H9 (cell line): ENCODE data around the gene KISS1R. TPM values are rescaled to one million over a fixed set of nuclear protein-coding genes. Genes with fewer than 3 reads are reported as not detected.

ENCODE experiments used
- DNase-seq: peaks from one replicate; pipeline ENCODE4 v3.0.0-alpha.2; 2017
- H2AFZ ChIP-seq: one replicate; pipeline ENCODE4 v1.6.1; 2013; ENCODE audit warnings: mild to moderate bottlenecking, low read length, control low read depth, moderate library complexity
- H2AK5ac ChIP-seq: 2 replicates; pipeline ENCODE4 v1.6.1; 2013; ENCODE audit warnings: low read length, control low read depth, mixed read lengths; ENCODE audit not compliant: insufficient read length
- H2BK120ac ChIP-seq: one replicate; pipeline ENCODE4 v1.6.1; 2013; ENCODE audit warnings: low read depth, mild to moderate bottlenecking, low read length, control low read depth, inconsistent platforms; ENCODE audit not compliant: poor library complexity, severe bottlenecking
- H2BK12ac ChIP-seq: 2 replicates; pipeline ENCODE4 v1.6.1; 2013; ENCODE audit warnings: low read length, control low read depth, mixed read lengths, low read depth; ENCODE audit not compliant: insufficient read length
- H2BK15ac ChIP-seq: 2 replicates; pipeline ENCODE4 v1.6.1; 2013; ENCODE audit warnings: low read depth, low read length, control low read depth
- H2BK20ac ChIP-seq: one replicate; pipeline ENCODE4 v1.6.1; 2013; ENCODE audit warnings: low read depth, mild to moderate bottlenecking, low read length, control low read depth, inconsistent platforms; ENCODE audit not compliant: poor library complexity, severe bottlenecking
- H2BK5ac ChIP-seq: 2 replicates; pipeline ENCODE4 v1.6.1; 2013; ENCODE audit warnings: low read length, control low read depth, mixed read lengths; ENCODE audit not compliant: insufficient read length
- H3K14ac ChIP-seq: 2 replicates; pipeline ENCODE4 v1.6.1; 2013; ENCODE audit warnings: low read length, control low read depth; ENCODE audit not compliant: insufficient read depth
- H3K18ac ChIP-seq: 2 replicates; pipeline ENCODE4 v1.6.1; 2013; ENCODE audit warnings: low read depth, mild to moderate bottlenecking, mixed read lengths, low read length, control low read depth; ENCODE audit not compliant: insufficient read length
- H3K23ac ChIP-seq: 2 replicates; pipeline ENCODE4 v1.6.1; 2013; ENCODE audit warnings: low read length, control low read depth, mixed read lengths, low read depth; ENCODE audit not compliant: insufficient read length
- H3K23me2 ChIP-seq: 2 replicates; pipeline ENCODE4 v1.6.1; 2013; ENCODE audit warnings: low read depth, mild to moderate bottlenecking, mixed read lengths, low read length, control low read depth; ENCODE audit not compliant: insufficient read length, poor library complexity, severe bottlenecking
- H3K27ac ChIP-seq: 2 replicates; pipeline ENCODE4 v1.5.1; 2013; ENCODE audit warnings: low read length, control low read depth, mixed read lengths, low read depth; ENCODE audit not compliant: insufficient read length
- H3K27me3 ChIP-seq: 2 replicates; pipeline ENCODE4 v1.6.1; 2013; ENCODE audit warnings: low read length, control low read depth, inconsistent platforms; ENCODE audit not compliant: insufficient read depth
- H3K4ac ChIP-seq: 2 replicates; pipeline ENCODE4 v1.6.1; 2013; ENCODE audit warnings: low read depth, mild to moderate bottlenecking, control low read depth, inconsistent platforms, low read length, moderate library complexity
- H3K4me1 ChIP-seq: 2 replicates; pipeline ENCODE4 v1.6.1; 2013; ENCODE audit warnings: low read length, control low read depth, inconsistent platforms; ENCODE audit not compliant: insufficient read depth
- H3K4me2 ChIP-seq: 2 replicates; pipeline ENCODE4 v1.6.1; 2013; ENCODE audit warnings: low read length, control low read depth, mixed read lengths; ENCODE audit not compliant: insufficient read length, insufficient read depth
- H3K56ac ChIP-seq: 2 replicates; pipeline ENCODE4 v1.6.1; 2013; ENCODE audit warnings: low read depth, mild to moderate bottlenecking, mixed read lengths, low read length, control low read depth; ENCODE audit not compliant: insufficient read length
- H3K79me1 ChIP-seq: 2 replicates; pipeline ENCODE4 v1.6.1; 2013; ENCODE audit warnings: low read depth, mild to moderate bottlenecking, moderate library complexity, low read length, control low read depth, inconsistent platforms; ENCODE audit not compliant: insufficient read depth, poor library complexity, severe bottlenecking
- H3K79me2 ChIP-seq: 2 replicates; pipeline ENCODE4 v1.6.1; 2013; ENCODE audit warnings: low read length, control low read depth, inconsistent platforms; ENCODE audit not compliant: insufficient read depth
- H3K9ac ChIP-seq: 2 replicates; pipeline ENCODE4 v1.6.1; 2013; ENCODE audit warnings: low read length, control low read depth, mixed read lengths; ENCODE audit not compliant: insufficient read length; ENCODE audit errors: extremely low read depth
- H3K9me3 ChIP-seq: one replicate; pipeline ENCODE4 v1.6.1; 2013; ENCODE audit warnings: low read depth, low read length, inconsistent platforms; ENCODE audit not compliant: control insufficient read depth
- H3T11ph ChIP-seq: one replicate; pipeline ENCODE4 v1.6.1; 2013; ENCODE audit warnings: mild to moderate bottlenecking, low read length, control low read depth, inconsistent platforms
- H4K20me1 ChIP-seq: one replicate; pipeline ENCODE4 v1.6.1; 2013; ENCODE audit not compliant: control insufficient read depth, insufficient read length, insufficient read depth
- H4K5ac ChIP-seq: 2 replicates; pipeline ENCODE4 v1.6.1; 2013; ENCODE audit warnings: low read depth, mild to moderate bottlenecking, mixed read lengths, low read length, control low read depth; ENCODE audit not compliant: insufficient read length
- H4K8ac ChIP-seq: replicated peaks from 2 replicates; pipeline ENCODE4 v1.6.1; 2013; ENCODE audit warnings: low read length, control low read depth, mixed read lengths, low read depth; ENCODE audit not compliant: insufficient read length
- H4K91ac ChIP-seq: 2 replicates; pipeline ENCODE4 v1.6.1; 2013; ENCODE audit warnings: low read depth, mild to moderate bottlenecking, moderate library complexity, mixed read lengths, low read length, control low read depth; ENCODE audit not compliant: insufficient read length
- H3K27ac Mint-ChIP-seq, 3 experiments: 2 replicates in 2 of 3; 3 replicates in 1 of 3; pipeline ENCODE4 v1.8.0; 2020 to 2021; ENCODE audit warnings: mixed read lengths in 3 of 3, mild to moderate bottlenecking in 1 of 3, moderate library complexity in 1 of 3
- H3K27me3 Mint-ChIP-seq: 2 replicates; pipeline ENCODE4 v1.8.0; 2021; ENCODE audit warnings: low read depth, mild to moderate bottlenecking, moderate library complexity, mixed read lengths
- H3K36me3 Mint-ChIP-seq, 3 experiments: 2 replicates in 2 of 3; 3 replicates in 1 of 3; pipeline ENCODE4 v1.8.0; 2020 to 2021; ENCODE audit warnings: low read depth in 3 of 3, mixed read lengths in 3 of 3; ENCODE audit not compliant: insufficient read depth in 1 of 3
- H3K4me1 Mint-ChIP-seq, 2 experiments: 2 replicates each; pipeline ENCODE4 v1.8.0; 2020; ENCODE audit warnings: mixed read lengths in 2 of 2
- H3K4me3 Mint-ChIP-seq, 2 experiments: 2 replicates in 1 of 2; 3 replicates in 1 of 2; pipeline ENCODE4 v1.8.0; 2020 to 2021; ENCODE audit warnings: mild to moderate bottlenecking in 2 of 2, mixed read lengths in 2 of 2, moderate library complexity in 1 of 2
- H3K9me3 Mint-ChIP-seq, 2 experiments: 2 replicates in 1 of 2; 3 replicates in 1 of 2; pipeline ENCODE4 v1.8.0; 2020; ENCODE audit warnings: mild to moderate bottlenecking in 2 of 2, mixed read lengths in 2 of 2, moderate library complexity in 1 of 2
- WGBS: extraction: QIAGEN DNeasy Blood & Tissue Kit; methylation state at CpG from one replicate; pipeline ENCODE4 v1.1.7; 2013; ENCODE audit warnings: missing lambda C conversion rate, low lambda C conversion rate, mixed read lengths; ENCODE audit not compliant: insufficient read length; ENCODE audit errors: extremely low coverage; 5-methylcytosine and 5-hydroxymethylcytosine counted together
- total RNA-seq: library from RNA; stranded (reverse); gene quantifications from 2 replicates; pipeline ENCODE4 v1.2.1, GENCODE V29; 2021
- TF ChIP-seq, protein P1 (sequence below): fragments of 200-600 bp; sonication (generic); conservative IDR thresholded peaks from 3 replicates; pipeline ENCODE4 v1.8.0; 2021; ENCODE audit warnings: antibody characterized with exemption, mild to moderate bottlenecking

Gene KISS1R
- total RNA-seq, 1 experiment from 2014 or later, result 3.3 TPM

DNA sequence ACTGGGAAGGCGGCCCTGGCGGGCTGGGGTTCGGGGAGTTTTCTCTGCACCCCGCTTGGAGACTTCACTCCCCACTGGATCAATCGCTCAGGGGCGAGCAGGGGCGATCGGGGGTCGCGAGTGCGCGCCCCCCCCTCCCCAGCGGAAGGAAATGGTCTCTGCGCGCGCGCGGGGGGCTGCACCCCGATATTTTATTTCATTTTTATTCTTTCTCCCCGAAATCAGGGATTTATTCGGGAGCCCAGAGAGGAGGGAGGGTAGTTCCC is 9.1 kb downstream of the KISS1R start:
- Histone ChIP-seq H3K27me3 (peaks cover 2% of the 10 kb centered on the region; the same call in 1 of the 2 replicates), H2AK5ac (no peak overlapping the region), H3K4me1 (no peaks in the 10 kb centered on the region), H3K79me1 (no peaks in the 10 kb centered on the region), H2BK120ac (no peak overlapping the region), H4K5ac (no peak overlapping the region), H3T11ph (no peak overlapping the region), H2BK5ac (no peak overlapping the region), H3K79me2 (no peaks in the 10 kb centered on the region; the same call in 1 of the 2 replicates), H3K23me2 (peaks cover 3% of the 10 kb centered on the region), H3K27ac (no peak overlapping the region), H2AFZ (no peak overlapping the region), H3K4me2 (peak overlapping the region; percentile 35), H3K9ac (no peak overlapping the region), H4K8ac (no peak overlapping the region), H2BK12ac (no peak overlapping the region), H3K4ac (no peak overlapping the region), H3K9me3 (no peaks in the 10 kb centered on the region), H2BK15ac (no peak overlapping the region), H2BK20ac (no peak overlapping the region), H4K91ac (no peak overlapping the region), H3K18ac (no peak overlapping the region), H3K14ac (0 out of 2 replicates have a peak overlapping the region, but pooled peaks have one; percentile 17), H3K56ac (no peak overlapping the region), H4K20me1 (no peaks in the 10 kb centered on the region), H3K23ac (no peak overlapping the region)
- peak overlapping the region; percentile 78 to 81 for H3K4me3 Mint-ChIP-seq
- no CpG with 5 or more reads among the region's 21 CpGs for WGBS
- no peak overlapping the region for H3K27ac Mint-ChIP-seq
- no peak for DNase-seq
- H3K4me1 Mint-ChIP-seq, result peaks cover 5 to 16% of the 10 kb centered on the region in 2 experiments
- peaks cover 7 to 21% (median 19%) of the 10 kb centered on the region in 3 experiments for H3K36me3 Mint-ChIP-seq
- H3K27me3 Mint-ChIP-seq, result peaks cover 15% of the 10 kb centered on the region
- H3K9me3 Mint-ChIP-seq, result no peaks in the 10 kb centered on the region
- TF ChIP-seq, protein P1, sequence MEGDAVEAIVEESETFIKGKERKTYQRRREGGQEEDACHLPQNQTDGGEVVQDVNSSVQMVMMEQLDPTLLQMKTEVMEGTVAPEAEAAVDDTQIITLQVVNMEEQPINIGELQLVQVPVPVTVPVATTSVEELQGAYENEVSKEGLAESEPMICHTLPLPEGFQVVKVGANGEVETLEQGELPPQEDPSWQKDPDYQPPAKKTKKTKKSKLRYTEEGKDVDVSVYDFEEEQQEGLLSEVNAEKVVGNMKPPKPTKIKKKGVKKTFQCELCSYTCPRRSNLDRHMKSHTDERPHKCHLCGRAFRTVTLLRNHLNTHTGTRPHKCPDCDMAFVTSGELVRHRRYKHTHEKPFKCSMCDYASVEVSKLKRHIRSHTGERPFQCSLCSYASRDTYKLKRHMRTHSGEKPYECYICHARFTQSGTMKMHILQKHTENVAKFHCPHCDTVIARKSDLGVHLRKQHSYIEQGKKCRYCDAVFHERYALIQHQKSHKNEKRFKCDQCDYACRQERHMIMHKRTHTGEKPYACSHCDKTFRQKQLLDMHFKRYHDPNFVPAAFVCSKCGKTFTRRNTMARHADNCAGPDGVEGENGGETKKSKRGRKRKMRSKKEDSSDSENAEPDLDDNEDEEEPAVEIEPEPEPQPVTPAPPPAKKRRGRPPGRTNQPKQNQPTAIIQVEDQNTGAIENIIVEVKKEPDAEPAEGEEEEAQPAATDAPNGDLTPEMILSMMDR, result no peak
